ENCODE measurements around the gene GLP2R. TPM values are rescaled to one million over a fixed set of nuclear protein-coding genes. Genes with fewer than 3 reads are reported as not detected.

The GLP2R gene
- total RNA-seq, 4 donors from 2014 or later = 7.2 to 17.2 (median 12.2) TPM

DNA sequence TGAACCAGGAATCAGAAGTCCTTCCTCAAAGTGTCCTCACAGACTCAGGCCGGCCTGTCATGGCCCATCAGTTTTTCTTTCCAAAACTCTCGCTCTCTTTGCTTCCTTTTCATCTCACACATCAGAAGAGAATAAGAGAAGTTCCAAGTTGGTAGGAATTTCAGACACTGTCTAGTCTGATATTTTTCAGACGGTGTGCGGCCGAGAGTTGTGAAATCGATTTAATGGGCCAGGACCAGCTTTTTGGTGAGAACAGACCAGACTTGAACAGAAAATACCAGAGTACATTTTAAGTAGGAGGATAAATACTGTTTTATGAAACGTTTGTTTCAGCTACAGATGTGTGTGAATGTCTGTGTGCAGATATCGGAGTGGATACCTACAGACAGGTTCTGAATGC, 104.1 kb downstream of the GLP2R start:
- Histone ChIP-seq H3K27me3 (no peaks in the 10 kb centered on the region), H3K27ac (no peak overlapping the region), H3K36me3 (no peaks in the 10 kb centered on the region), H3K9me3 (no peaks in the 10 kb centered on the region), H3K4me1 (peaks cover 0 to 3% (median 0%) of the 10 kb centered on the region in 4 donors), H3K4me3 (no peak overlapping the region)
- DNase-seq = no peak
- intact Hi-C loops (cut with DNase I; ENCODE audit: low total_unique reads) (loop anchor here (10.0 kb wide), 2 partner anchors 295 to 685 kb away; no protein-coding TSS in a partner anchor), in situ Hi-C loops (cut with MboI; ENCODE audit: low pct_ligation_motif_present in 1 of 4, low pct_unique_long_range_greater_than_20kb in 1 of 4, low sequenced_read_pairs in 3 of 4) (loop anchor here in 1 of 4 donors (10.0 kb wide), 1 partner anchor 685 kb away; no protein-coding TSS in a partner anchor)
- no peak for TF ChIP-seq POLR2AphosphoS5 (IDR thresholded peaks at IDR 0.05)
- TF ChIP-seq POLR2A (IDR thresholded peaks at IDR 0.05) = no peak
- TF ChIP-seq, protein P1, sequence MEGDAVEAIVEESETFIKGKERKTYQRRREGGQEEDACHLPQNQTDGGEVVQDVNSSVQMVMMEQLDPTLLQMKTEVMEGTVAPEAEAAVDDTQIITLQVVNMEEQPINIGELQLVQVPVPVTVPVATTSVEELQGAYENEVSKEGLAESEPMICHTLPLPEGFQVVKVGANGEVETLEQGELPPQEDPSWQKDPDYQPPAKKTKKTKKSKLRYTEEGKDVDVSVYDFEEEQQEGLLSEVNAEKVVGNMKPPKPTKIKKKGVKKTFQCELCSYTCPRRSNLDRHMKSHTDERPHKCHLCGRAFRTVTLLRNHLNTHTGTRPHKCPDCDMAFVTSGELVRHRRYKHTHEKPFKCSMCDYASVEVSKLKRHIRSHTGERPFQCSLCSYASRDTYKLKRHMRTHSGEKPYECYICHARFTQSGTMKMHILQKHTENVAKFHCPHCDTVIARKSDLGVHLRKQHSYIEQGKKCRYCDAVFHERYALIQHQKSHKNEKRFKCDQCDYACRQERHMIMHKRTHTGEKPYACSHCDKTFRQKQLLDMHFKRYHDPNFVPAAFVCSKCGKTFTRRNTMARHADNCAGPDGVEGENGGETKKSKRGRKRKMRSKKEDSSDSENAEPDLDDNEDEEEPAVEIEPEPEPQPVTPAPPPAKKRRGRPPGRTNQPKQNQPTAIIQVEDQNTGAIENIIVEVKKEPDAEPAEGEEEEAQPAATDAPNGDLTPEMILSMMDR (IDR thresholded peaks at IDR 0.05) = no peak
- no peak for TF ChIP-seq EP300 (IDR thresholded peaks at IDR 0.05; ENCODE audit: low read depth)
- WGBS, 2 donors (ENCODE audit: low coverage in 1 of 2) = 68 to 79% methylated on average over 7 to 8 of the region's 8 CpGs

DNA sequence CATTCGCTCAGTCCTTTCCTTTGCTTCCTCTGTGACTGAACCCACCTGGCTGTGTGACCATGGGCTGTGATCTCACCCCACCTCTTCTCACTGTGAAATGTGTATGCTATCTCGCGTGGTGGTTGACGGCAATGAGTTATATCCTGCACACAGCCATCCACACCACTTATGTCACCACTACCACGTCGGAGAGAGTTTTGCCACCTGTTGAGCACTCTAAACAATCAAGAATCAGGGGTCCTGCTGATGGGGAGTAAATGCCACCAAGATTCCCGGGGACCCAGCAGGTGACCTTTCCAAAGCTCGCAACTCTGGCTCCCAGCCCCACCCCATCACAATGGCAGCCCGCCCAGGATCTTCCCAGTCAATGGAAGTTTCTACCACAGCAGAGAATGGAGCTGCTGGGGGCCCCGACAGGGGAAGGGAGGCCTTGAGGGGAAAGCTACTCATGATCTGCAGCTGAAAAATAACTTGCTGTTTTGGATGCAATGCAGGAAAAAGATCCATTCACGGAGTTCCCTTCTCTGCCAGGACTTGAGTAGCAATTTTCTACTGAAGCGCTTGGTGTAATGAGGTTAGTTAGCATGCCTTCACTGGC, 105.5 kb downstream of the GLP2R start:
- in situ Hi-C loops (cut with MboI; ENCODE audit: low pct_ligation_motif_present in 1 of 4, low pct_unique_long_range_greater_than_20kb in 1 of 4, low sequenced_read_pairs in 3 of 4) = no loop called here
- TF ChIP-seq, protein P1 (IDR thresholded peaks at IDR 0.05) = no peak
- no peak for TF ChIP-seq POLR2AphosphoS5 (IDR thresholded peaks at IDR 0.05)
- TF ChIP-seq POLR2A (IDR thresholded peaks at IDR 0.05) = no peak
- no peak for TF ChIP-seq EP300 (IDR thresholded peaks at IDR 0.05; ENCODE audit: low read depth)
- intact Hi-C loops (cut with DNase I; ENCODE audit: low total_unique reads) = no loop called here
- Histone ChIP-seq H3K9me3 (no peaks in the 10 kb centered on the region), H3K4me1 (peaks cover 0 to 3% (median 0%) of the 10 kb centered on the region in 4 donors), H3K27ac (no peak overlapping the region), H3K4me3 (no peak overlapping the region), H3K36me3 (no peaks in the 10 kb centered on the region), H3K27me3 (no peaks in the 10 kb centered on the region)
- WGBS, 2 donors (ENCODE audit: low coverage in 1 of 2) = 74 to 82% methylated on average over 3 to 12 of the region's 12 CpGs
- no peak for DNase-seq

DNA sequence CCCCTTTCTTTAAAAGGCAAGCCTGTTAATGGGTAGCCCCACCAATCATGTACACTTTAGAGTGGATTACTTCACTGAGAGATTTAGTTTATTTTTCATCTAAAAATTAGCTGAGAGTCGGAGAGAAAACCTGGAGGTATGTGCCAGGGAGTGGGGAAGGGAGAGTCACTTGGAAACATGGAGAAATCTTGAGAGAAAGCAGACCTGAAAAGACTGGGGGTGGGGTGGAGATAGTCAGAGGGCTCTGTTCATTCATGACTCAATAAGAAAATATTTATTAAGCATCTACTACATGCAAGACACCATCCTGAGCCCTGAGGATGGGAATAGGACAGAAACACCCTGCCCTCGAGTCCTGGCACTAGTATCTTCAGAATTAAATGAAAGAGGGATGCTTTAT, 106.8 kb downstream of the GLP2R start:
- H3K36me3 ChIP-seq = no peaks in the 10 kb centered on the region
- intact Hi-C loops (cut with DNase I; ENCODE audit: low total_unique reads) = no loop called here
- H3K9me3 ChIP-seq = no peaks in the 10 kb centered on the region
- no peak overlapping the region for H3K27ac ChIP-seq
- H3K4me1 ChIP-seq = peaks cover 0 to 7% (median 1%) of the 10 kb centered on the region in 4 donors
- no peak for DNase-seq
- in situ Hi-C loops (cut with MboI; ENCODE audit: low pct_ligation_motif_present in 1 of 4, low pct_unique_long_range_greater_than_20kb in 1 of 4, low sequenced_read_pairs in 3 of 4) = no loop called here
- no peaks in the 10 kb centered on the region for H3K27me3 ChIP-seq
- no peak overlapping the region for H3K4me3 ChIP-seq
- TF ChIP-seq POLR2A (IDR thresholded peaks at IDR 0.05) (no peak), POLR2AphosphoS5 (IDR thresholded peaks at IDR 0.05) (no peak)
- TF ChIP-seq, protein P1 (IDR thresholded peaks at IDR 0.05) = no peak
- 65 to 67% methylated on average over 1 to 2 of the region's 2 CpGs for WGBS, 2 donors (ENCODE audit: low coverage in 1 of 2)

DNA sequence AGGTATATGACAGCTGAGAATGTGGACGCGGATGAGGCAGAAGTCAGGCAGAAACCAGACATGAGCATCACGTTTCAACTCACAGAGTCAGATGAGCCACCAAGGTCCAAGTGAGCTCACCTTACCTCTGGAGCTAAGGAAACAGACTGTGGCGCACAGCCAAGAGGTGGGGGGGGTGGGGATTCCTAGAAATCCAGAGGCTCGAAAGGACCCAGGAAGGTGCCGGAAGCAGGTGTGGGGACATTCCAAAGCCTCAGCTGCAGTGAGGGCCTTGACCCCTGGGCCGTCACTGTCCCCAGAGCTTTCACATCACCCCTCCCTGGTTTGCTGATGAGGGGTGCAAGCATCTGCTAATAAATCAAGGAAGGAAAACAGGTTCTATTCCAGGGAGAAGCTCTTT, 108.6 kb downstream of the GLP2R start:
- in situ Hi-C loops (cut with MboI; ENCODE audit: low pct_ligation_motif_present in 1 of 4, low pct_unique_long_range_greater_than_20kb in 1 of 4, low sequenced_read_pairs in 3 of 4) = no loop called here
- no peak for TF ChIP-seq EP300 (IDR thresholded peaks at IDR 0.05; ENCODE audit: low read depth)
- no peak overlapping the region for H3K27ac ChIP-seq
- H3K4me3 ChIP-seq = no peak overlapping the region
- peaks cover 0 to 4% (median 2%) of the 10 kb centered on the region in 4 donors for H3K4me1 ChIP-seq
- no peaks in the 10 kb centered on the region for H3K9me3 ChIP-seq
- DNase-seq = no peak
- no peaks in the 10 kb centered on the region for H3K27me3 ChIP-seq
- peaks cover 0 to 5% (median 0%) of the 10 kb centered on the region in 4 donors for H3K36me3 ChIP-seq
- 93 to 100% methylated on average over 2 to 7 of the region's 7 CpGs for WGBS, 2 donors (ENCODE audit: low coverage in 1 of 2)
- intact Hi-C loops (cut with DNase I; ENCODE audit: low total_unique reads) = no loop called here
